HepG2 (cell line): ENCODE measurements around the gene AQP5. TPM values are rescaled to one million over a fixed set of nuclear protein-coding genes. Genes with fewer than 3 reads are reported as not detected.

Source experiments
- ARNTL ChIP-seq: sonication (generic); formaldehyde crosslinking; IDR thresholded peaks from 2 replicates; pipeline ENCODE4 v1.4.0; 2020; ENCODE audit warnings: mild to moderate bottlenecking, missing genetic modification reagents
- ATRX ChIP-seq: sonication (generic); formaldehyde crosslinking; IDR thresholded peaks from 2 replicates; pipeline ENCODE4 v1.4.0; 2020; ENCODE audit warnings: missing genetic modification reagents, borderline replicate concordance
- CENPX ChIP-seq: sonication (generic); formaldehyde crosslinking; IDR thresholded peaks from 2 replicates; pipeline ENCODE4 v1.9.0; 2021; ENCODE audit warnings: mild to moderate bottlenecking, missing genetic modification reagents, moderate library complexity
- CSRNP1 ChIP-seq: sonication (generic); formaldehyde crosslinking; IDR thresholded peaks from 2 replicates; pipeline ENCODE4 v1.8.1; 2023; ENCODE audit warnings: mild to moderate bottlenecking, missing genetic modification reagents
- DNMT3B ChIP-seq: conservative IDR thresholded peaks from 2 replicates; pipeline ENCODE4 v1.6.1; 2016; ENCODE audit warnings: missing biosample characterization, control low read depth
- HES4 ChIP-seq: sonication (generic); formaldehyde crosslinking; IDR thresholded peaks from 2 replicates; pipeline ENCODE4 v1.9.0; 2021; ENCODE audit warnings: mild to moderate bottlenecking, missing genetic modification reagents, borderline replicate concordance
- HHEX ChIP-seq: IDR thresholded peaks from 2 replicates; pipeline ENCODE4 v1.6.1; 2016; ENCODE audit warnings: control low read depth
- MAZ ChIP-seq, 2 experiments: sonication (generic) in 1 of 2; formaldehyde crosslinking in 1 of 2; IDR thresholded peaks; 2 replicates each; pipeline versions ENCODE4 v1.5.0 to v1.6.1; 2012 to 2020; ENCODE audit warnings: low read depth in 2 of 2, mild to moderate bottlenecking in 2 of 2, borderline replicate concordance in 1 of 2, improper control_type of control experiment in 1 of 2, low read length in 1 of 2, missing genetic modification reagents in 1 of 2, moderate library complexity in 1 of 2
- MED13 ChIP-seq: sonication (generic); formaldehyde crosslinking; IDR thresholded peaks from 2 replicates; pipeline ENCODE4 v1.5.0; 2020; ENCODE audit warnings: missing genetic modification reagents
- PRDM10 ChIP-seq: sonication (generic); formaldehyde crosslinking; IDR thresholded peaks from 2 replicates; pipeline ENCODE4 v1.4.0; 2020; ENCODE audit warnings: low read depth, missing genetic modification reagents
- PRDM15 ChIP-seq: sonication (generic); formaldehyde crosslinking; IDR thresholded peaks from 2 replicates; pipeline ENCODE4 v1.4.0; 2020; ENCODE audit warnings: missing genetic modification reagents
- PRPF4 ChIP-seq: fragments of 200-400 bp; formaldehyde crosslinking; IDR thresholded peaks from 2 replicates; pipeline ENCODE4 v1.6.1; 2016; ENCODE audit warnings: low read length, low read depth; ENCODE audit not compliant: poor library complexity, severe bottlenecking
- RAD51 ChIP-seq: fragments of 450-650 bp; IDR thresholded peaks from 2 replicates; pipeline ENCODE4 v1.6.1; 2016; ENCODE audit warnings: borderline replicate concordance
- RNF2 ChIP-seq: fragments of 450-650 bp; conservative IDR thresholded peaks from 2 replicates; pipeline ENCODE4 v1.6.1; 2016; ENCODE audit warnings: low read depth
- TEF ChIP-seq: sonication (generic); formaldehyde crosslinking; IDR thresholded peaks from 2 replicates; pipeline ENCODE4 v1.5.0; 2020; ENCODE audit warnings: missing genetic modification reagents
- ZC3H4 ChIP-seq: sonication (generic); formaldehyde crosslinking; IDR thresholded peaks from 2 replicates; pipeline ENCODE4 v1.4.0; 2020; ENCODE audit warnings: missing genetic modification reagents, borderline replicate concordance
- ZMAT5 ChIP-seq: sonication (generic); formaldehyde crosslinking; IDR thresholded peaks from 2 replicates; pipeline ENCODE4 v1.5.0; 2020; ENCODE audit warnings: mild to moderate bottlenecking, low read depth, missing genetic modification reagents, borderline replicate concordance
- ZNF251 ChIP-seq: sonication (generic); formaldehyde crosslinking; IDR thresholded peaks from 2 replicates; pipeline ENCODE4 v1.9.0; 2021; ENCODE audit warnings: mild to moderate bottlenecking, missing genetic modification reagents
- ZSCAN20 ChIP-seq: sonication (generic); formaldehyde crosslinking; IDR thresholded peaks from 2 replicates; pipeline ENCODE4 v1.4.0; 2020; ENCODE audit warnings: missing genetic modification reagents, mild to moderate bottlenecking, borderline replicate concordance
- polyA plus RNA-seq, 8 experiments: library from polyadenylated mRNA; depleted of rRNA in 3 of 8; stranded (reverse) in 7 of 8; unstranded in 1 of 8; fragments of >200 nt; fragmentation: Illumina TruSeq in 4 of 8; extraction: Trizol in 4 of 8; gene quantifications; 2 replicates each; pipeline versions ENCODE4 v1.2.1 to v1.2.3, GENCODE V29; 2011 to 2016; ENCODE audit warnings: low read depth in 4 of 8, missing spikeins in 1 of 8, mixed read lengths in 1 of 8; ENCODE audit not compliant: insufficient read depth in 1 of 8
- total RNA-seq, 5 experiments: library from RNA; depleted of rRNA; stranded (reverse); fragments of >200 nt; fragmentation: Illumina TruSeq; extraction: Trizol; gene quantifications; 2 replicates each; pipeline ENCODE4 v1.2.3, GENCODE V29; 2016; ENCODE audit warnings: low read depth in 1 of 5

AQP5 gene
- total and polyA plus RNA-seq, 2 of the 13 experiments (the other 11 are each of a cell fraction or from before 2014, with no cell fraction given), result not detected

- TF ChIP-seq PRDM15 (CRISPR knock-in tag), result no peak
- no peak for TF ChIP-seq HHEX (CRISPR knock-in tag)
- TF ChIP-seq CENPX (CRISPR knock-in tag), result no peak
- no peak for TF ChIP-seq ZMAT5 (CRISPR knock-in tag)
- no peak for TF ChIP-seq MAZ (IDR thresholded peaks at IDR 0.05; ENCODE audit: borderline replicate concordance, low read depth, low read length)
- peak; percentile 61 for TF ChIP-seq MAZ (CRISPR knock-in tag; IDR thresholded peaks at IDR 0.05; ENCODE audit: low read depth)
- TF ChIP-seq ZSCAN20 (CRISPR knock-in tag), result no peak
- TF ChIP-seq ATRX, result no peak
- TF ChIP-seq DNMT3B (CRISPR knock-in tag), result no peak
- TF ChIP-seq ARNTL, result no peak
- no peak for TF ChIP-seq PRPF4
- TF ChIP-seq PRDM10 (CRISPR knock-in tag), result 0 out of 2 replicates have a peak, but pooled peaks have one; percentile 12
- TF ChIP-seq MED13 (CRISPR knock-in tag), result no peak
- no peak for TF ChIP-seq ZNF251 (CRISPR knock-in tag)
- no peak for TF ChIP-seq RNF2
- no peak for TF ChIP-seq TEF (CRISPR knock-in tag)
- TF ChIP-seq HES4 (CRISPR knock-in tag), result no peak
- TF ChIP-seq ZC3H4 (CRISPR knock-in tag), result no peak
- no peak for TF ChIP-seq CSRNP1 (CRISPR knock-in tag)
- no peak for TF ChIP-seq RAD51
These were observed 5.5 kb downstream of the AQP5 start (continued) for GRCh38 chr12:49967042-49967776.
